ENCODE results near the gene OGDH.
"Not testable (repeated sequence)": the region's sequence is repeated elsewhere in the genome, so short reads cannot be mapped to it uniquely, and the experiment has no call there.

OGDH gene

DNA sequence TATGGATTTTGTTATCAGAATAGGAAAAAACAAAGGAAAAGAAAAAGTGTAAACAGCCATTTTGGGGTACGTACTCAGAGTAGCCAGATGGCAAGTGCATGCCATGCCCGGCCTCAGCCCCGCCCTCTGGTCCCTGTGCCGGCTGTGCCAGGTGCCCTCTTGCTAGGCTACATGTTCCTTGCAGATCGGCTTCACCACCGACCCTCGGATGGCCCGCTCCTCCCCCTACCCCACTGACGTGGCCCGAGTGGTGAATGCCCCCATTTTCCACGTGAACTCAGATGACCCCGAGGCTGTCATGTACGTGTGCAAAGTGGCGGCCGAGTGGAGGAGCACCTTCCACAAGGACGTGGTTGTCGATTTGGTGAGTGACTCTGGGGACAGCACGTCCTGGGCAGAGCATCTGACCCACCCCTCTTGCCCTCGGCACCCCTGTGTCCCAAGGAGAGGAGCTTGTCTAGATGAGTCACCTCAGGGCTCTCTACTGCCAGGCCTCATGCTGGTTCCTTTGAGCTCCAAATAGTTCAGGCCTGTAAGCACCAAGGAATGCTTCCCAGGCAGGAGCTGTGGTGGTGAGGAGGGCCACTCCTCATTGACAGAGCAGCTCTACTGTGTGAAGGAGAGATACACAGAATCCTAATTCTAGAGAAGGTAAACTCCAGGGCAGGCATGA, 87.3 kb downstream of the OGDH start:
- H3K36me3 ChIP-seq (ENCODE audit: insufficient read depth, low read depth, low read length): peaks cover 68% of the 10 kb centered on the region
- H3K27me3 ChIP-seq (ENCODE audit: insufficient read depth, low read length): no peaks in the 10 kb centered on the region
- no peak overlapping the region for H3K27ac ChIP-seq (ENCODE audit: low read length)
- no peaks in the 10 kb centered on the region for H3K4me1 ChIP-seq (ENCODE audit: insufficient read depth, low read length)
- no peak overlapping the region for H3K4me3 ChIP-seq (ENCODE audit: low read length)
- H3K9me3 ChIP-seq (ENCODE audit: insufficient read depth, low read depth, low read length): no peaks in the 10 kb centered on the region
- no peak overlapping the region for H3K9ac ChIP-seq (ENCODE audit: low read depth, low read length)

DNA sequence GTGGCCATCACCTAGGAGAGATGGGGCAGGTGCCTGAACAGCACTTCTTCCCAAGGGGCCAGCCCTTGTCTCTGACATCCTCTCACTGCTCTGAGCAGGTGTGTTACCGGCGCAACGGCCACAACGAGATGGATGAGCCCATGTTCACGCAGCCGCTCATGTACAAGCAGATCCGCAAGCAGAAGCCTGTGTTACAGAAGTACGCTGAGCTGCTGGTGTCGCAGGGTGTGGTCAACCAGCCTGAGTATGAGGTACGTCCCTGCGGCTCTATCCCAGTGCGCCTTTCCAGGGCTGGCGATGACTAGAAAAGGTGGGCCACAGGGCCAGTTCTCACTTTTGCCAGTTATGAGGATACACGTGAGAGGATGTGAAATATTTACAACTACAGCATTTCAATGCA, 87.9 kb downstream of the OGDH start:
- no peaks in the 10 kb centered on the region for H3K4me1 ChIP-seq (ENCODE audit: insufficient read depth, low read length)
- H3K9ac ChIP-seq (ENCODE audit: low read depth, low read length): no peak overlapping the region
- peaks cover 68% of the 10 kb centered on the region for H3K36me3 ChIP-seq (ENCODE audit: insufficient read depth, low read depth, low read length)
- no peak overlapping the region for H3K27ac ChIP-seq (ENCODE audit: low read length)
- no peak overlapping the region for H3K4me3 ChIP-seq (ENCODE audit: low read length)
- H3K27me3 ChIP-seq (ENCODE audit: insufficient read depth, low read length): no peaks in the 10 kb centered on the region
- H3K9me3 ChIP-seq (ENCODE audit: insufficient read depth, low read depth, low read length): no peaks in the 10 kb centered on the region

DNA sequence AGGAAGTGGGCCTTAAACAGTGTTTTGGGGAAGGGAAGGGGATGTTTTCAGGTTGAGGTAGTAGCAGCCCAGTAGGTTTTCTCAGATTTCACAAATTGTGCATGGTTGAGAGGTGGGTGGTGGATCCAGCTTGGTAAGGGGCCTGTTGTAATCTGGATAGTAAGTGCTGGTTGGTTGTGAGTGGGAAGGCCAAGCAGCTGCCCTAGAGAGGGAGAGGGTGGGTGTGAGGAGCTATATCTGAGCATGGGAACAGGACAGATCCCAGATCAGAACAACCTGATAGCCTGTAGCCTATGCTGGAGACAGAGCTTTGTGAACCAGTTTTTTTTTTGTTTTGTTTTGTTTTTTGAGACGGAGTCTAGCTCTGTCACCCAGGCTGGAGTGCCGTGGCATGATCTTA, 88.3 kb downstream of the OGDH start:
- H3K4me1 ChIP-seq (ENCODE audit: insufficient read depth, low read length): no peaks in the 10 kb centered on the region
- no peak overlapping the region for H3K9ac ChIP-seq (ENCODE audit: low read depth, low read length)
- no peak overlapping the region for H3K27ac ChIP-seq (ENCODE audit: low read length)
- peaks cover 68% of the 10 kb centered on the region for H3K36me3 ChIP-seq (ENCODE audit: insufficient read depth, low read depth, low read length)
- no peaks in the 10 kb centered on the region for H3K27me3 ChIP-seq (ENCODE audit: insufficient read depth, low read length)
- no peak overlapping the region for H3K4me3 ChIP-seq (ENCODE audit: low read length)
- no peaks in the 10 kb centered on the region for H3K9me3 ChIP-seq (ENCODE audit: insufficient read depth, low read depth, low read length)

DNA sequence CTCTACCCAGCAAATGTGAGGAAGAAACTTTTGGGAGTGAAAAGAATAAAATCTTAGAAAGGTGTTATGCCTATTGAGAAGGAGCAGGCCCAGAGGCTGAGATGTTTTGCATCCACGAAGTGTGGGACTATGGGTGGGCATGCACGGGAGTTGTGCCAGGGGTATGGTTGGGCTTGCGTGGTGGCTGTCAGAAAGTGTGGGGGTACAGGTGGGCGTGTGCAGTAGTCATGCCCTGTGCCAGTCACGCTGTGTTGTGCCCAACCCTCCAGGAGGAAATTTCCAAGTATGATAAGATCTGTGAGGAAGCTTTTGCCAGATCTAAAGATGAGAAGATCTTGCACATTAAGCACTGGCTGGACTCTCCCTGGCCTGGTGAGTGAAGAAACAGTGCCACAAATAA, 89.3 kb downstream of the OGDH start:
- Histone ChIP-seq H3K27ac (ENCODE audit: low read length) (no peak overlapping the region), H3K4me1 (ENCODE audit: insufficient read depth, low read length) (no peaks in the 10 kb centered on the region), H3K9ac (ENCODE audit: low read depth, low read length) (no peak overlapping the region), H3K27me3 (ENCODE audit: insufficient read depth, low read length) (no peaks in the 10 kb centered on the region), H3K36me3 (ENCODE audit: insufficient read depth, low read depth, low read length) (peaks cover 67% of the 10 kb centered on the region), H3K9me3 (ENCODE audit: insufficient read depth, low read depth, low read length) (no peaks in the 10 kb centered on the region), H3K4me3 (ENCODE audit: low read length) (no peak overlapping the region)

- Histone ChIP-seq H3K36me3 (ENCODE audit: insufficient read depth, low read depth, low read length) (peaks cover 68% of the 10 kb centered on the region), H3K27ac (ENCODE audit: low read length) (no peak overlapping the region), H3K4me3 (ENCODE audit: low read length) (no peak overlapping the region), H3K9me3 (ENCODE audit: insufficient read depth, low read depth, low read length) (no peaks in the 10 kb centered on the region), H3K9ac (ENCODE audit: low read depth, low read length) (no peak overlapping the region), H3K4me1 (ENCODE audit: insufficient read depth, low read length) (no peaks in the 10 kb centered on the region), H3K27me3 (ENCODE audit: insufficient read depth, low read length) (no peaks in the 10 kb centered on the region)
Measured at GRCh38 chr7:44696728-44697127, 90.3 kb downstream of the OGDH start.

GRCh38 chr7:44697136-44698045, 91.0 kb downstream of the OGDH start:
- H3K9ac ChIP-seq (ENCODE audit: low read depth, low read length): no peak overlapping the region
- no peak overlapping the region for H3K27ac ChIP-seq (ENCODE audit: low read length)
- no peaks in the 10 kb centered on the region for H3K4me1 ChIP-seq (ENCODE audit: insufficient read depth, low read length)
- H3K4me3 ChIP-seq (ENCODE audit: low read length): no peak overlapping the region
- peaks cover 70% of the 10 kb centered on the region for H3K36me3 ChIP-seq (ENCODE audit: insufficient read depth, low read depth, low read length)
- H3K27me3 ChIP-seq (ENCODE audit: insufficient read depth, low read length): no peaks in the 10 kb centered on the region
- no peaks in the 10 kb centered on the region for H3K9me3 ChIP-seq (ENCODE audit: insufficient read depth, low read depth, low read length)

- H3K9me3 ChIP-seq (ENCODE audit: insufficient read depth, low read depth, low read length): no peaks in the 10 kb centered on the region
- no peaks in the 10 kb centered on the region for H3K27me3 ChIP-seq (ENCODE audit: insufficient read depth, low read length)
- no peak overlapping the region for H3K27ac ChIP-seq (ENCODE audit: low read length)
- H3K9ac ChIP-seq (ENCODE audit: low read depth, low read length): no peak overlapping the region
- peaks cover 75% of the 10 kb centered on the region for H3K36me3 ChIP-seq (ENCODE audit: insufficient read depth, low read depth, low read length)
- H3K4me1 ChIP-seq (ENCODE audit: insufficient read depth, low read length): no peaks in the 10 kb centered on the region
- H3K4me3 ChIP-seq (ENCODE audit: low read length): no peak overlapping the region
Measured at GRCh38 chr7:44698046-44698580, 91.7 kb downstream of the OGDH start.

DNA sequence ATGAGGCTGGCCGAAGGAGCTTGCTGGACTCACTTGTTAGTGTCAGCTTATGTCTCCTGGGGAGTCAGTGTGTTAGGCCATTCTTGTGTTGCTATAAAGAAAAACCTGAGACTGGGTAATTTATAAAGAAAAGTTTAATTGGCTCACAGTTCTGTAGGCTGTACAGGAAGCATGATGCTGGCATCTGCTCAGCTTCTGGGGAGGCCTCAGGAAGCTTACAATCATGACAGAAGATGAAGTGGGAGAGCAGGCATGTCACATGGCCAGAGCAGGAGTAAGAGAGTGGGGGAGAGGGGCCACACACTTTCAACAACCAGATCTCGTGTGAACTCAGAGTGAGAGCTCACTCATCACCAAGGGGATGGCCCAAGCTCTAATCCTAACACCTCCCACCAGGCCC, 93.2 kb downstream of the OGDH start:
- not testable (repeated sequence) for H3K27me3 ChIP-seq (ENCODE audit: insufficient read depth, low read length); H3K9ac ChIP-seq (ENCODE audit: low read depth, low read length); H3K9me3 ChIP-seq (ENCODE audit: insufficient read depth, low read depth, low read length); H3K4me3 ChIP-seq (ENCODE audit: low read length); H3K27ac ChIP-seq (ENCODE audit: low read length); H3K4me1 ChIP-seq (ENCODE audit: insufficient read depth, low read length)
- H3K36me3 ChIP-seq (ENCODE audit: insufficient read depth, low read depth, low read length): peaks cover 71% of the 10 kb centered on the region

DNA sequence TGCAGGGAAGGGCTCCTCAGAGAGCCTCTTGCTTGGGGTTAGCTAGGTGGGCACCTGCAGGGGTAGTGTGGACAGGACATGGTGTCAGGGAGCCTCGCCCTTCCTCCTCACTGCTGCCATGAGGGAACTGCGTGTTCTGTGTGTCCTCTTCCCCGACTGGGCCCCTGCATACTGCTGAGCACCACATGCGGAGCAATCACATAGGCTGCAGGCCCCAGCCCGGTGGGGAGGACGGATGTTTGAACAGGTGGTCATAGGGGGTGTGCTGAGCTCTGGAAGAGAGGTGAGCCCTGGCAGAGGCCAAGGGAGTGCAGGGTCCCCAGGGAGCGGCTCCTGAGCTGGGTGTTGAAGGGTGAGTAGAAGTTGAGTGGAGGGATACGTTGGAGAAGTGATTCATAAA, 93.9 kb downstream of the OGDH start:
- Histone ChIP-seq H3K27me3 (ENCODE audit: insufficient read depth, low read length) (no peaks in the 10 kb centered on the region), H3K9ac (ENCODE audit: low read depth, low read length) (no peak overlapping the region), H3K4me3 (ENCODE audit: low read length) (no peak overlapping the region), H3K4me1 (ENCODE audit: insufficient read depth, low read length) (no peaks in the 10 kb centered on the region), H3K36me3 (ENCODE audit: insufficient read depth, low read depth, low read length) (peaks cover 67% of the 10 kb centered on the region), H3K27ac (ENCODE audit: low read length) (no peak overlapping the region), H3K9me3 (ENCODE audit: insufficient read depth, low read depth, low read length) (no peaks in the 10 kb centered on the region)

DNA sequence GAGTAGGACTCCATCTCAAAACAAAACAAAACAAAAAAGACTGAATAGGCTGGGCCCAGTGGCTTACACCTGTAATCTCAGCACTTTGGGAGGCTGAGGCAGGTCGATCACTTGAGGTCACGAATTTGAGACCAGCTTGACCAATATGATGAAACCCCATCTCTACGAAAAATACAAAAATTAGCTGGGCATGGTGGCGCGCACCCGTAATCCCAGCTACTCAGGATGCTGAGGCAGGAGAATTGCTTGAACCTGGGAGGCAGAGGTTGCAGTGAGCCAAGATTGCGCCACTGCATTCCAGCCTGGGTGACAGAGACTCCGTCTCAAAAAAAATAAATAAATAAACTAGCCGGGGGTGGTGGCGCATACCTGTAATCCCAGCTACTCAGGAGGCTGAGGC, 97.0 kb downstream of the OGDH start:
- H3K27me3 ChIP-seq (ENCODE audit: insufficient read depth, low read length); H3K9ac ChIP-seq (ENCODE audit: low read depth, low read length); H3K4me3 ChIP-seq (ENCODE audit: low read length); H3K27ac ChIP-seq (ENCODE audit: low read length); H3K9me3 ChIP-seq (ENCODE audit: insufficient read depth, low read depth, low read length); H3K4me1 ChIP-seq (ENCODE audit: insufficient read depth, low read length): not testable (repeated sequence)
- H3K36me3 ChIP-seq (ENCODE audit: insufficient read depth, low read depth, low read length): peaks cover 53% of the 10 kb centered on the region

GRCh38 chr7:44703921-44704320, 97.5 kb downstream of the OGDH start:
- Histone ChIP-seq H3K4me3 (ENCODE audit: low read length) (no peak overlapping the region), H3K36me3 (ENCODE audit: insufficient read depth, low read depth, low read length) (peaks cover 52% of the 10 kb centered on the region)

GRCh38 chr7:44705434-44705833, 99.0 kb downstream of the OGDH start:
- no peak overlapping the region for H3K4me3 ChIP-seq (ENCODE audit: low read length)
- H3K9ac ChIP-seq (ENCODE audit: low read depth, low read length): no peak overlapping the region
- H3K36me3 ChIP-seq (ENCODE audit: insufficient read depth, low read depth, low read length): peaks cover 51% of the 10 kb centered on the region
- no peak overlapping the region for H3K27ac ChIP-seq (ENCODE audit: low read length)
- H3K9me3 ChIP-seq (ENCODE audit: insufficient read depth, low read depth, low read length): no peaks in the 10 kb centered on the region
- no peaks in the 10 kb centered on the region for H3K4me1 ChIP-seq (ENCODE audit: insufficient read depth, low read length)
- no peaks in the 10 kb centered on the region for H3K27me3 ChIP-seq (ENCODE audit: insufficient read depth, low read length)

More at GRCh38 chr7:44703921-44704320, 97.5 kb downstream of the OGDH start:
- no peaks in the 10 kb centered on the region for H3K9me3 ChIP-seq (ENCODE audit: insufficient read depth, low read depth, low read length)
- H3K4me1 ChIP-seq (ENCODE audit: insufficient read depth, low read length): no peaks in the 10 kb centered on the region
- no peak overlapping the region for H3K27ac ChIP-seq (ENCODE audit: low read length)
- no peak overlapping the region for H3K9ac ChIP-seq (ENCODE audit: low read depth, low read length)
- H3K27me3 ChIP-seq (ENCODE audit: insufficient read depth, low read length): no peaks in the 10 kb centered on the region

All from iPS-20b (cell line).